HG03025 (cell line): ENCODE data around the gene TRPM1.

ENCODE experiments used
- ATAC-seq: cut with Tn5 transposase; IDR thresholded peaks from one replicate; pipeline ENCODE4 v1.9.1; 2021; ENCODE audit warnings: mild to moderate bottlenecking, moderate library complexity; ENCODE audit not compliant: unreplicated experiment, low FRiP score

The TRPM1 gene

GRCh38 chr15:30985081-30985531, 116.4 kb downstream of the TRPM1 start:
- no peak for ATAC-seq

GRCh38 chr15:30984542-30984941, 117.0 kb downstream of the TRPM1 start:
- ATAC-seq = no peak

- ATAC-seq = no peak
Observed at GRCh38 chr15:30984118-30984517, 117.4 kb downstream of the TRPM1 start.

GRCh38 chr15:30979457-30979856, 122.1 kb downstream of the TRPM1 start:
- ATAC-seq = no peak

GRCh38 chr15:30978328-30978727, 123.2 kb downstream of the TRPM1 start:
- no peak for ATAC-seq

- ATAC-seq = no peak
Observed at GRCh38 chr15:30974112-30974511, 127.4 kb downstream of the TRPM1 start.

- ATAC-seq = no peak
Observed at GRCh38 chr15:30973379-30973778, 128.1 kb downstream of the TRPM1 start.

- no peak for ATAC-seq
Observed at GRCh38 chr15:30969724-30970123, 131.8 kb downstream of the TRPM1 start.

- ATAC-seq = no peak
Observed at GRCh38 chr15:30963681-30964080, 137.8 kb downstream of the TRPM1 start.

GRCh38 chr15:30962659-30963058, 138.9 kb downstream of the TRPM1 start:
- ATAC-seq = no peak

GRCh38 chr15:30962079-30962478, 139.4 kb downstream of the TRPM1 start:
- ATAC-seq = no peak

- ATAC-seq = no peak
Observed at GRCh38 chr15:30958219-30958618, 143.3 kb downstream of the TRPM1 start.

GRCh38 chr15:30956216-30957124, 145.1 kb downstream of the TRPM1 start:
- ATAC-seq = no peak

GRCh38 chr15:30954674-30955073, 146.9 kb downstream of the TRPM1 start:
- ATAC-seq = no peak

- ATAC-seq = no peak
Observed at GRCh38 chr15:30953731-30954378, 147.7 kb downstream of the TRPM1 start.

GRCh38 chr15:30953183-30953582, 148.3 kb downstream of the TRPM1 start:
- no peak for ATAC-seq
